ACC112 (cell line): ENCODE data around the gene LRP5.

Experiments used
- H2AFZ ChIP-seq: fragments of 200-600 bp; sonication (generic); one replicate; pipeline ENCODE4 v1.6.0; 2017; ENCODE audit warnings: antibody characterized with exemption, low read length; ENCODE audit not compliant: unreplicated experiment
- H3K27ac ChIP-seq: fragments of 200-600 bp; sonication (generic); 2 replicates; pipeline ENCODE4 v1.5.1; 2014; ENCODE audit warnings: low read depth, mild to moderate bottlenecking, antibody characterized with exemption, low read length, moderate library complexity
- H3K27me3 ChIP-seq: fragments of 200-600 bp; sonication (generic); 2 replicates; pipeline ENCODE4 v1.6.1; 2014; ENCODE audit warnings: mild to moderate bottlenecking, antibody characterized with exemption, low read length, moderate library complexity, mixed read lengths; ENCODE audit not compliant: insufficient read depth
- H3K36me3 ChIP-seq: fragments of 200-600 bp; sonication (generic); 2 replicates; pipeline ENCODE4 v1.6.1; 2016; ENCODE audit warnings: mild to moderate bottlenecking, antibody characterized with exemption, low read length, moderate library complexity, mixed read lengths; ENCODE audit not compliant: insufficient read depth
- H3K4me1 ChIP-seq: fragments of 200-600 bp; sonication (generic); one replicate; pipeline ENCODE4 v1.6.1; 2016; ENCODE audit warnings: low read length, mixed read lengths; ENCODE audit not compliant: insufficient read depth, unreplicated experiment, control insufficient read depth
- H3K4me3 ChIP-seq: fragments of 200-600 bp; sonication (generic); 2 replicates; pipeline ENCODE4 v1.5.1; 2014; ENCODE audit warnings: mild to moderate bottlenecking, low read depth, low read length
- H3K79me2 ChIP-seq: fragments of 200-600 bp; sonication (generic); one replicate; pipeline ENCODE4 v1.6.0; 2016; ENCODE audit warnings: low read length; ENCODE audit not compliant: control insufficient read depth, unreplicated experiment, insufficient read depth

The LRP5 gene

GRCh38 chr11:68409748-68410344 lies 97.5 kb downstream of the LRP5 start:
- Histone ChIP-seq H3K36me3 (no peaks in the 10 kb centered on the region), H3K4me1 (no peaks in the 10 kb centered on the region), H2AFZ (no peak overlapping the region), H3K27ac (no peak overlapping the region), H3K79me2 (no peaks in the 10 kb centered on the region), H3K27me3 (no peaks in the 10 kb centered on the region), H3K4me3 (no peak overlapping the region)

- Histone ChIP-seq H3K27ac (no peak overlapping the region), H2AFZ (no peak overlapping the region), H3K27me3 (no peaks in the 10 kb centered on the region), H3K36me3 (no peaks in the 10 kb centered on the region), H3K4me1 (no peaks in the 10 kb centered on the region), H3K79me2 (no peaks in the 10 kb centered on the region), H3K4me3 (no peak overlapping the region)
Observed at GRCh38 chr11:68411501-68411991, 99.2 kb downstream of the LRP5 start.

GRCh38 chr11:68412593-68413475 lies 100.4 kb downstream of the LRP5 start:
- no peak overlapping the region for H2AFZ ChIP-seq
- no peak overlapping the region for H3K4me3 ChIP-seq
- no peaks in the 10 kb centered on the region for H3K4me1 ChIP-seq
- no peak overlapping the region for H3K27ac ChIP-seq
- H3K27me3 ChIP-seq = no peaks in the 10 kb centered on the region
- no peaks in the 10 kb centered on the region for H3K79me2 ChIP-seq
- no peaks in the 10 kb centered on the region for H3K36me3 ChIP-seq

- H3K36me3 ChIP-seq = no peaks in the 10 kb centered on the region
- H3K27ac ChIP-seq = no peak overlapping the region
- no peaks in the 10 kb centered on the region for H3K27me3 ChIP-seq
- no peak overlapping the region for H2AFZ ChIP-seq
- no peaks in the 10 kb centered on the region for H3K4me1 ChIP-seq
- H3K79me2 ChIP-seq = no peaks in the 10 kb centered on the region
- H3K4me3 ChIP-seq = no peak overlapping the region
Observed at GRCh38 chr11:68413591-68413999, 101.2 kb downstream of the LRP5 start.

- no peaks in the 10 kb centered on the region for H3K4me1 ChIP-seq
- H3K27me3 ChIP-seq = no peaks in the 10 kb centered on the region
- H2AFZ ChIP-seq = no peak overlapping the region
- no peaks in the 10 kb centered on the region for H3K79me2 ChIP-seq
- H3K27ac ChIP-seq = no peak overlapping the region
- no peaks in the 10 kb centered on the region for H3K36me3 ChIP-seq
- H3K4me3 ChIP-seq = no peak overlapping the region
Observed at GRCh38 chr11:68414496-68415221, 102.3 kb downstream of the LRP5 start.

GRCh38 chr11:68416070-68416578 lies 103.7 kb downstream of the LRP5 start:
- no peaks in the 10 kb centered on the region for H3K36me3 ChIP-seq
- H3K27ac ChIP-seq = no peak overlapping the region
- no peaks in the 10 kb centered on the region for H3K27me3 ChIP-seq

GRCh38 chr11:68418648-68419047 lies 106.3 kb downstream of the LRP5 start:
- Histone ChIP-seq H3K4me3 (no peak overlapping the region), H3K27me3 (no peaks in the 10 kb centered on the region), H3K27ac (no peak overlapping the region), H3K79me2 (no peaks in the 10 kb centered on the region), H3K4me1 (no peaks in the 10 kb centered on the region), H3K36me3 (no peaks in the 10 kb centered on the region), H2AFZ (no peak overlapping the region)

More at GRCh38 chr11:68416070-68416578, 103.7 kb downstream of the LRP5 start:
- H3K79me2 ChIP-seq = no peaks in the 10 kb centered on the region
- no peak overlapping the region for H3K4me3 ChIP-seq
- H2AFZ ChIP-seq = no peak overlapping the region
- no peaks in the 10 kb centered on the region for H3K4me1 ChIP-seq

GRCh38 chr11:68420171-68420570 lies 107.8 kb downstream of the LRP5 start:
- Histone ChIP-seq H3K79me2 (no peaks in the 10 kb centered on the region), H3K4me3 (no peak overlapping the region), H3K27me3 (no peaks in the 10 kb centered on the region), H3K27ac (no peak overlapping the region), H3K36me3 (no peaks in the 10 kb centered on the region), H2AFZ (no peak overlapping the region), H3K4me1 (no peaks in the 10 kb centered on the region)

- no peak overlapping the region for H3K27ac ChIP-seq
Observed at GRCh38 chr11:68423481-68423880, 111.1 kb downstream of the LRP5 start.

GRCh38 chr11:68424101-68424632 lies 111.8 kb downstream of the LRP5 start:
- Histone ChIP-seq H3K27ac (no peak overlapping the region), H3K36me3 (peaks cover 5% of the 10 kb centered on the region; the same call in 1 of the 2 replicates), H3K4me3 (no peak overlapping the region), H2AFZ (no peak overlapping the region), H3K4me1 (no peaks in the 10 kb centered on the region), H3K27me3 (no peaks in the 10 kb centered on the region), H3K79me2 (no peaks in the 10 kb centered on the region)

More at GRCh38 chr11:68423481-68423880, 111.1 kb downstream of the LRP5 start:
- H2AFZ ChIP-seq = no peak overlapping the region
- no peaks in the 10 kb centered on the region for H3K4me1 ChIP-seq
- no peaks in the 10 kb centered on the region for H3K79me2 ChIP-seq
- no peaks in the 10 kb centered on the region for H3K27me3 ChIP-seq
- no peak overlapping the region for H3K4me3 ChIP-seq
- peaks cover 4% of the 10 kb centered on the region; the same call in 1 of the 2 replicates for H3K36me3 ChIP-seq
